ENCODE measurements around the gene FTSJ3.

Gene FTSJ3

DNA sequence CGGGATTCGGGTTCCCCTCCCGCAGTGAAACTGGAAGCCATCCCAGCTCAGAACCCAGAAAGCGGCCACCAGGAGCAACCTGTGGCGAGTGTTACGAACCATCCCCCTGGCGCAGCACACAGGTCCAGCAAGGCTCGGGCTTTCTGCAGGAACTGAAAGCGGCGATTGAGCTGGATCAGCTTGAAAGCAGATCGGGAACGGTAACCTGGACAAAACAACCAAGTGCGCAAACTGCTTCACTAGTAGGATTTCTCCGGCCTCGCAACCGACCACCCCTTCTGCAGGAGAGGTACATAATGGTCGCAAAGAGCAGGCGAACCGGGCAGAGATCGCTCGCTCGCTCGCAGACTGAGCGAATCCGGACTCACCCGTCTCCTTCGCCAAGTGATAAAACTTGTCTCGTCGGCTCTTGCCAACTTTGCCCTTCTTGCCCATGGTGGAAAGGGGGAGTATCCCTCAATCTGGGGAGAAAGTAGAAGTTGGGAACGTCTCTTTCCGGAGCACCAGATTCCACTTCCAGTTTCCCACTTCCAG is 928 bp downstream of the FTSJ3 start (continued):
- no peak for TF ChIP-seq KLF7 (tag by site-specific recombination; IDR thresholded peaks at IDR 0.05; ENCODE audit: borderline replicate concordance)
- TF ChIP-seq, protein P1, sequence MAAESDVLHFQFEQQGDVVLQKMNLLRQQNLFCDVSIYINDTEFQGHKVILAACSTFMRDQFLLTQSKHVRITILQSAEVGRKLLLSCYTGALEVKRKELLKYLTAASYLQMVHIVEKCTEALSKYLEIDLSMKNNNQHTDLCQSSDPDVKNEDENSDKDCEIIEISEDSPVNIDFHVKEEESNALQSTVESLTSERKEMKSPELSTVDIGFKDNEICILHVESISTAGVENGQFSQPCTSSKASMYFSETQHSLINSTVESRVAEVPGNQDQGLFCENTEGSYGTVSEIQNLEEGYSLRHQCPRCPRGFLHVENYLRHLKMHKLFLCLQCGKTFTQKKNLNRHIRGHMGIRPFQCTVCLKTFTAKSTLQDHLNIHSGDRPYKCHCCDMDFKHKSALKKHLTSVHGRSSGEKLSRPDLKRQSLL (tag by site-specific recombination; IDR thresholded peaks at IDR 0.05): peak; percentile 31; the same call in 1 of the 2 replicates

DNA sequence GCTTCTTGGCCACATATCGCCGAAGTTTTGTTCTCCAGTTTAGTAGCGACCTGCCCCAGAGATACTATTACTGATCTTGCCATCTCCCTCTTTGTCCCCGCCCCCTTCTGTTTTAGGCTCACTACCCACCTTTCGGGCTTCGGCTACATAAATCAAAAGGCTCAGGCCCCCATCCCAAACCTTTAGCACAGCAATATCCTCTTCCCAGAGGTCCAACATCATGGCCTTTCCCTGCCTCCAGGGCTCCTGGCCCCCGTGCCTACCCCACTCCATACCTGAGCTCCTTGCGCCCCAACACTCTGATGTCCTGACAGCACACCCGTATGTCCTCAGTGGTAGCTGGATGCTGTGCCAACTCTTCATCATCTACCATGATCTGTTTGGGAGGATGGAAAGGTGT is 3.1 kb downstream of the FTSJ3 start:
- ChIA-PET CTCF (interaction anchor here (0.8 to 3.3 kb wide), 3 partner anchors 9 to 10 kb away, joined by 4 to 18 read pairs (median 4); no protein-coding TSS in a partner anchor), POLR2A (interaction anchor here (0.9 to 1.1 kb wide), 2 partner anchors 21 to 46 kb away, joined by 3 to 4 read pairs; no protein-coding TSS in a partner anchor)
- no peak overlapping the region for H3K4me3 ChIP-seq (ENCODE audit: low read depth, low read length)
- H3K27ac ChIP-seq (ENCODE audit: extremely low read depth, low read depth, low read length): no peak overlapping the region
- H3K36me3 ChIP-seq (ENCODE audit: control insufficient read depth in 2 of 2, insufficient read depth in 1 of 2, low read length in 2 of 2): peaks cover 43 to 78% of the 10 kb centered on the region in 2 experiments
- H3K9me3 ChIP-seq (ENCODE audit: control insufficient read depth, insufficient read depth, low read depth, low read length): no peaks in the 10 kb centered on the region
- TF ChIP-seq KLF16 (tag by site-specific recombination; IDR thresholded peaks at IDR 0.05) (no peak), SP2 (tag by site-specific recombination; IDR thresholded peaks at IDR 0.05) (no peak), ZNF394 (tag by site-specific recombination; IDR thresholded peaks at IDR 0.05; ENCODE audit: borderline replicate concordance) (no peak), PRDM1 (tag by site-specific recombination; IDR thresholded peaks at IDR 0.05) (no peak), ZNF623 (tag by site-specific recombination; IDR thresholded peaks at IDR 0.05) (no peak), ZNF184 (tag by site-specific recombination; IDR thresholded peaks at IDR 0.05) (no peak), ZIC2 (tag by site-specific recombination; IDR thresholded peaks at IDR 0.05) (no peak), ZNF114 (tag by site-specific recombination; IDR thresholded peaks at IDR 0.05) (no peak), ZNF366 (tag by site-specific recombination; conservative IDR thresholded peaks at IDR 0.05) (no peak)
- TF ChIP-seq, protein P1 (tag by site-specific recombination; IDR thresholded peaks at IDR 0.05): no peak
- H3K4me1 ChIP-seq (ENCODE audit: control insufficient read depth, insufficient read depth, low read length): peaks cover 3% of the 10 kb centered on the region; the same call in 1 of the 2 replicates

DNA sequence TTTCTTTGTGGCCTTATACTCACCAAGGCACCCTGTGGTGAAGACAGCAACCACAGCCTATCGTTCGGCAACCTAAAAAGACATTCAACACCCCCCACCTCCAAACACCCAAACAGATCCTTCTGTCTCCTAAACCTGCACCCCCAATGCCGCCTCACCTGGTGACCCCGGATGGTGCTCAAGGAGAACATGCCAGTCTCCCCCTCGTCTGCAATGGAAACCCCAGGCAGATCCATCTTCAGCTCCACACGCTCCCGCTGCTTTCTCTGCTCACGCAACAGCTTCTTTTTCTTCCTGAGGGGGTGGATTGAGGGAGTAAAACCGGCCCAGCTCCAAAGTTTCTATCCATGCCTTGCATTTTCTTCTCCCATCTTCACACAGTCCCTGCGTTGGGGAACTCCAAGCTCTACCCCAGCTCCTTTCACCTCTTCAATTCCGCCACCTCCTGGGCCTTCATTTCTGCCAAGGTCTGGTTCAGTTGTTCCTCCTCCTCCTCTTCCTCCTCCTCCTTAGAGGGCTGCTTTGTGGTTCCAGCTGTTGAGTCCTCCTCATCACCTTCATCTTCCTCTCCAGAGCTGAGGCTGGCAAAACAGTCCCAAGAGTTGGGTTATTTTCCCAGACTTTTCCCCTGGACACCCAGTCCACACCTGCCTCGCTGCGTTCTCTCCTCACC is 3.7 kb downstream of the FTSJ3 start:
- H3K27ac ChIP-seq (ENCODE audit: extremely low read depth, low read depth, low read length): no peak overlapping the region
- ChIA-PET POLR2A (interaction anchor here (0.7 to 0.9 kb wide), 2 partner anchors 37 to 46 kb away, joined by 3 to 4 read pairs; no protein-coding TSS in a partner anchor), CTCF (interaction anchor here (0.7 to 3.3 kb wide), 5 partner anchors 9 to 760 kb away, joined by 3 to 18 read pairs (median 4); no protein-coding TSS in a partner anchor)
- H3K9me3 ChIP-seq (ENCODE audit: control insufficient read depth, insufficient read depth, low read depth, low read length): no peaks in the 10 kb centered on the region
- peaks cover 48 to 78% of the 10 kb centered on the region in 2 experiments for H3K36me3 ChIP-seq (ENCODE audit: control insufficient read depth in 2 of 2, insufficient read depth in 1 of 2, low read length in 2 of 2)
- H3K4me3 ChIP-seq (ENCODE audit: low read depth, low read length): no peak overlapping the region
- H3K4me1 ChIP-seq (ENCODE audit: control insufficient read depth, insufficient read depth, low read length): peaks cover 3% of the 10 kb centered on the region; the same call in 1 of the 2 replicates
- TF ChIP-seq, protein P2, sequence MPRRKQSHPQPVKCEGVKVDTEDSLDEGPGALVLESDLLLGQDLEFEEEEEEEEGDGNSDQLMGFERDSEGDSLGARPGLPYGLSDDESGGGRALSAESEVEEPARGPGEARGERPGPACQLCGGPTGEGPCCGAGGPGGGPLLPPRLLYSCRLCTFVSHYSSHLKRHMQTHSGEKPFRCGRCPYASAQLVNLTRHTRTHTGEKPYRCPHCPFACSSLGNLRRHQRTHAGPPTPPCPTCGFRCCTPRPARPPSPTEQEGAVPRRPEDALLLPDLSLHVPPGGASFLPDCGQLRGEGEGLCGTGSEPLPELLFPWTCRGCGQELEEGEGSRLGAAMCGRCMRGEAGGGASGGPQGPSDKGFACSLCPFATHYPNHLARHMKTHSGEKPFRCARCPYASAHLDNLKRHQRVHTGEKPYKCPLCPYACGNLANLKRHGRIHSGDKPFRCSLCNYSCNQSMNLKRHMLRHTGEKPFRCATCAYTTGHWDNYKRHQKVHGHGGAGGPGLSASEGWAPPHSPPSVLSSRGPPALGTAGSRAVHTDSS (tag by site-specific recombination; IDR thresholded peaks at IDR 0.05): peak; percentile 71
- no peak for TF ChIP-seq ZNF37A (tag by site-specific recombination; IDR thresholded peaks at IDR 0.05)

DNA sequence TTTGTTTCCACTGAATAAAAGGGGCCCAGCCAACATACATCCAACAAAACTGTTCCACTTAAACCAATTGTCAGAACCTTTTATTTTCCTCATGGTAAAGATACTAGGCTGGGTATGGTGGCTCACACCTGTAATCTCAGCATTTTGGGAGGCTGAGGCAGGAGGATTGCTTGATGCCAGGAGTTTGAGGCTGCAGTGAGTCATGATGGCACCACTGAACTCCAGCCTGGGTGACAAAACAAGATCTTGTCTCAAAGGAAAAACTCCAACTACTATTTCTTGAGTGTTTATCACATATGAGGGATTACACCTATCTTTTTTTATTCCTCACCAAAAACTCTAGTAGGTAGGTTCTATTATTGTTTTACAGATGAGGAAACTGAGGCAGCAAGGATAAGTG is 4.9 kb downstream of the FTSJ3 start:
- H3K27ac ChIP-seq (ENCODE audit: extremely low read depth, low read depth, low read length): no peak overlapping the region
- H3K4me1 ChIP-seq (ENCODE audit: control insufficient read depth, insufficient read depth, low read length): peaks cover 3% of the 10 kb centered on the region; the same call in 1 of the 2 replicates
- H3K36me3 ChIP-seq (ENCODE audit: control insufficient read depth in 2 of 2, insufficient read depth in 1 of 2, low read length in 2 of 2): peaks cover 60 to 85% of the 10 kb centered on the region in 2 experiments
- ChIA-PET POLR2A (interaction anchor here (0.6 to 1.4 kb wide), 2 partner anchors 49 to 392 kb away, joined by 5 to 12 read pairs; partner anchors contain the start of genes CCDC47 and DDX42), CTCF (interaction anchor here (2.0 to 3.3 kb wide), 2 partner anchors 12 kb away, joined by 9 to 18 read pairs; no protein-coding TSS in a partner anchor)
- H3K9me3 ChIP-seq (ENCODE audit: control insufficient read depth, insufficient read depth, low read depth, low read length): no peaks in the 10 kb centered on the region
- no peak overlapping the region for H3K4me3 ChIP-seq (ENCODE audit: low read depth, low read length)
- no peak for TF ChIP-seq ZNF311 (tag by site-specific recombination; IDR thresholded peaks at IDR 0.05; ENCODE audit: borderline replicate concordance)
- TF ChIP-seq, protein P3, sequence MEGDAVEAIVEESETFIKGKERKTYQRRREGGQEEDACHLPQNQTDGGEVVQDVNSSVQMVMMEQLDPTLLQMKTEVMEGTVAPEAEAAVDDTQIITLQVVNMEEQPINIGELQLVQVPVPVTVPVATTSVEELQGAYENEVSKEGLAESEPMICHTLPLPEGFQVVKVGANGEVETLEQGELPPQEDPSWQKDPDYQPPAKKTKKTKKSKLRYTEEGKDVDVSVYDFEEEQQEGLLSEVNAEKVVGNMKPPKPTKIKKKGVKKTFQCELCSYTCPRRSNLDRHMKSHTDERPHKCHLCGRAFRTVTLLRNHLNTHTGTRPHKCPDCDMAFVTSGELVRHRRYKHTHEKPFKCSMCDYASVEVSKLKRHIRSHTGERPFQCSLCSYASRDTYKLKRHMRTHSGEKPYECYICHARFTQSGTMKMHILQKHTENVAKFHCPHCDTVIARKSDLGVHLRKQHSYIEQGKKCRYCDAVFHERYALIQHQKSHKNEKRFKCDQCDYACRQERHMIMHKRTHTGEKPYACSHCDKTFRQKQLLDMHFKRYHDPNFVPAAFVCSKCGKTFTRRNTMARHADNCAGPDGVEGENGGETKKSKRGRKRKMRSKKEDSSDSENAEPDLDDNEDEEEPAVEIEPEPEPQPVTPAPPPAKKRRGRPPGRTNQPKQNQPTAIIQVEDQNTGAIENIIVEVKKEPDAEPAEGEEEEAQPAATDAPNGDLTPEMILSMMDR (tag by site-specific recombination; IDR thresholded peaks at IDR 0.05): no peak

All from HEK293 (cell line).